ENCODE measurements around the gene B4GALNT4.

DNA sequence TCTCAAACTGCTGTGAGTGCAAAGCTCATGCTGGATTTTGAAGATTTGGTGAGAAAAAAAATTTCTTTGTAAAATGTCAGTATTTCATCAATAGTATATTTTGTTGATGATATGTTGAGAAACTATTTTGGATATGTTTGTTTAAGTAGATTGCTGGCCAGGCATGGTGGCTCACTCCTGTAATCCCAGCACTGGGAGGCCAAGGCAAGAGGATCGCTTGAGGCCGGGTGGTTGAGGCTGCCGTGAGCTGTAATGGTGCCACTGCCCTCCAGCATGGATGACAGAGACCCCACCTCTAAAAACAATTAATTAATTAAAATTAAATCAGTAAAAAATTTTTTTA is 41.7 kb upstream of the B4GALNT4 start:
- TF ChIP-seq CTCF (IDR thresholded peaks at IDR 0.05) = no peak
- no peak for TF ChIP-seq POLR2A (IDR thresholded peaks at IDR 0.05)
